Vagina (tissue), 2 donors: ENCODE results near the gene POLRMT. TPM values are rescaled to one million over a fixed set of nuclear protein-coding genes. Genes with fewer than 3 reads are reported as not detected.

Experiments used
- DNase-seq, 2 donors: peaks; one replicate each; pipeline ENCODE4 v3.0.0-alpha.2; 2017; ENCODE audit errors: extremely low spot score in 2 of 2
- H3K27ac ChIP-seq: fragments of 200-600 bp; sonication (generic); one replicate; pipeline ENCODE4 v1.5.1; 2019
- H3K27me3 ChIP-seq: fragments of 200-600 bp; sonication (generic); one replicate; pipeline ENCODE4 v1.5.1; 2019
- H3K36me3 ChIP-seq, 2 donors: fragments of 200-600 bp; sonication (generic); one replicate each; pipeline ENCODE4 v1.5.1; 2017 to 2019
- H3K4me1 ChIP-seq: fragments of 200-600 bp; sonication (generic); one replicate; pipeline ENCODE4 v1.5.1; 2019
- H3K4me3 ChIP-seq, 2 donors: fragments of 200-600 bp; sonication (generic); 1 replicate in 1 of 2; 2 replicates in 1 of 2; pipeline ENCODE4 v1.5.1; 2016 to 2019
- H3K9me3 ChIP-seq: fragments of 200-600 bp; sonication (generic); one replicate; pipeline ENCODE4 v1.5.1; 2019
- POLR2A ChIP-seq, 2 donors: fragments of 450-650 bp; IDR thresholded peaks; one replicate each; pipeline ENCODE4 v1.6.1; 2017; ENCODE audit warnings: antibody characterized with exemption in 2 of 2, mild to moderate bottlenecking in 2 of 2, moderate library complexity in 2 of 2
- POLR2AphosphoS5 ChIP-seq, 2 donors: sonication (generic); formaldehyde crosslinking; IDR thresholded peaks; one replicate each; pipeline ENCODE4 v1.9.0; 2017; ENCODE audit warnings: antibody characterized with exemption in 2 of 2, mild to moderate bottlenecking in 2 of 2, low read depth in 1 of 2; ENCODE audit not compliant: insufficient read depth in 1 of 2
- intact Hi-C: fragments of 100-400 bp; cut with DNase I; formaldehyde crosslinking; loops from one replicate; pipeline ENCODE4 v1.15.1; 2023
- total RNA-seq: library from RNA; depleted of rRNA; stranded (reverse); fragments of >200 nt; gene quantifications from one replicate; pipeline ENCODE4 v1.2.3, GENCODE V29; 2016
- TF ChIP-seq, protein P1 (sequence below), 3 experiments: fragments of 450-650 bp in 2 of 3; fragments of 200-600 bp in 1 of 3; sonication (generic) in 1 of 3; IDR thresholded peaks; one replicate each; pipeline ENCODE4 v1.5.1; 2017 to 2019; ENCODE audit warnings: antibody characterized with exemption in 3 of 3, mild to moderate bottlenecking in 2 of 3, moderate library complexity in 2 of 3

POLRMT gene
- total RNA-seq, 1 donor from 2014 or later: 33.9 TPM

DNA sequence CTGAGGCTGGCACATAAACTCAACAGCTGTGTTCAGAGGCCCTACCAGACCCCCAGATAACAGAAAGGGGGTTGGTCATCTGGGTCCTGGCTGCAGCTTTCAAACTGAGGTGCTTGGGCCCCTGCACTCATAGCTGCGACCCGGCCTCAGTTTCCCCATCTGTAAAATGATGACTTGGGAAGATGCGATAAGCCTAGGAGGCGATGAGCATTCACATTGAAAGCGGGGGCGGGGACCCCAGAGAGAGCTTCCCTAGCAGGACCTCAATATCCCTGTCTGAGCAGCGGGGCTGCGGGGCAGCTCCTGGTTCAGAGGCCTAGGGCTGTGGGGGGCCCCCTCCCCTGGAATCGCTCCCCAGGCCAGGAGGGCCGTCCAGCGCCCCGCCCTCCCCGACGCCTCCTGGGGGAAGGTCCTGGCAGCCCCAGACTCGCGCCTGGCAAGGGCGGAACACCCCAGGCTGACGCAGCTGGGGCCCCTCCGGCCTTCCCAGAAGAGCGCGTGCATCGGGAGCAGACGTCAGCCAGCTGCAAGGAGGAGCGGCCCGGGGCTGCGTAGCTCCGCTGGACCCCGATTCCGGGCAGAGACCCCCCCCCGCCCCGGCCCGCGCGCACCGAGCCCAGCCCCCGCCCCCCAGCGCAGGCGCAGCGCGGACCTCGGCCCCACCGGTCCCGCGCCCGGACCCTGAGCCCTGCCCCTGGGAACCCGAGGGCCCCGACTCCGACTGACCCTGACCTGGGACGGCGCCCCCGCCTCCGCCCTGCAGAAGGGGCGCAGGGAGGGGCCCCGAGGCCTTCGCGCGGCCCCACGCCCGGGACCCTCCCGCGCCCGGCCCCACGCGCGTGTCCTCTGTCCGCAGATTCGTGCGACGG is 46.3 kb upstream of the POLRMT start:
- Histone ChIP-seq H3K4me3 (peak overlapping the region; percentile 72 to 95), H3K4me1 (peaks cover 41% of the 10 kb centered on the region), H3K27me3 (no peaks in the 10 kb centered on the region), H3K27ac (peak overlapping the region; percentile 99), H3K9me3 (no peaks in the 10 kb centered on the region), H3K36me3 (no peaks in the 10 kb centered on the region)
- TF ChIP-seq POLR2AphosphoS5 (IDR thresholded peaks at IDR 0.05; ENCODE audit: insufficient read depth in 1 of 2, low read depth in 1 of 2) (peak in 1 of 2 donors; percentile 74), POLR2A (IDR thresholded peaks at IDR 0.05) (no peak)
- TF ChIP-seq, protein P1, sequence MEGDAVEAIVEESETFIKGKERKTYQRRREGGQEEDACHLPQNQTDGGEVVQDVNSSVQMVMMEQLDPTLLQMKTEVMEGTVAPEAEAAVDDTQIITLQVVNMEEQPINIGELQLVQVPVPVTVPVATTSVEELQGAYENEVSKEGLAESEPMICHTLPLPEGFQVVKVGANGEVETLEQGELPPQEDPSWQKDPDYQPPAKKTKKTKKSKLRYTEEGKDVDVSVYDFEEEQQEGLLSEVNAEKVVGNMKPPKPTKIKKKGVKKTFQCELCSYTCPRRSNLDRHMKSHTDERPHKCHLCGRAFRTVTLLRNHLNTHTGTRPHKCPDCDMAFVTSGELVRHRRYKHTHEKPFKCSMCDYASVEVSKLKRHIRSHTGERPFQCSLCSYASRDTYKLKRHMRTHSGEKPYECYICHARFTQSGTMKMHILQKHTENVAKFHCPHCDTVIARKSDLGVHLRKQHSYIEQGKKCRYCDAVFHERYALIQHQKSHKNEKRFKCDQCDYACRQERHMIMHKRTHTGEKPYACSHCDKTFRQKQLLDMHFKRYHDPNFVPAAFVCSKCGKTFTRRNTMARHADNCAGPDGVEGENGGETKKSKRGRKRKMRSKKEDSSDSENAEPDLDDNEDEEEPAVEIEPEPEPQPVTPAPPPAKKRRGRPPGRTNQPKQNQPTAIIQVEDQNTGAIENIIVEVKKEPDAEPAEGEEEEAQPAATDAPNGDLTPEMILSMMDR (IDR thresholded peaks at IDR 0.05): no peak
- intact Hi-C loops: no loop called here
- DNase-seq: peak in 1 of 2 donors; percentile 91

DNA sequence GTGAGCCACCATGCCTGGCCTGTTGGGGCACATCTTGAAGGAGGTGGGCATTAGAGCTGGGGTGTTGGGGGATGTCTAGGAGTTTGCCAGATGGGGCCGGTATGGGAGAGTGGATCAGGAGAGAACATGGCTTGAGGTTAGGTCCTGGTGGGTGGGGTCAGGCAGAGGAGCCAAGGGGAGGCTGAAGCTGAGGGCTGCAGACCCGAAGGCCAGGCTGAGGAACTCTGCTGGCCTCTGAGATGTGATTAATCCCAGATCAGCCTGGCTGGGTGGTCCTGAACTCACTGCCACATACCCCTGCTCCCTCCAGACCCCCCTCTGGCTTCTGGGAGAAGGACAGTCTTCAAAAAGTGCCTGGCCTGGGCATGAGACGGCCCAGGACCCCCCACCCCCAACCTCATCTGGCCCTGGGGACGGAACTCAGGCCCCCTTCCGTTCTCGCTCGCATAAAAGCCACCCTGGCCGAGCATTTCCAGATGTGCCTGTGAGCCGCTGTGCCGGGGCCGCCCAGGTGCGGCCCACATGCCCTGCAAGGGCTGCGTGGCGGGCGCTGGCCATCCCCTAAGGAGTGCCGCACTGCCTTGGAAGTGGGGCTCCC is 45.6 kb upstream of the POLRMT start:
- H3K4me1 ChIP-seq: peaks cover 41% of the 10 kb centered on the region
- intact Hi-C loops: no loop called here

DNA sequence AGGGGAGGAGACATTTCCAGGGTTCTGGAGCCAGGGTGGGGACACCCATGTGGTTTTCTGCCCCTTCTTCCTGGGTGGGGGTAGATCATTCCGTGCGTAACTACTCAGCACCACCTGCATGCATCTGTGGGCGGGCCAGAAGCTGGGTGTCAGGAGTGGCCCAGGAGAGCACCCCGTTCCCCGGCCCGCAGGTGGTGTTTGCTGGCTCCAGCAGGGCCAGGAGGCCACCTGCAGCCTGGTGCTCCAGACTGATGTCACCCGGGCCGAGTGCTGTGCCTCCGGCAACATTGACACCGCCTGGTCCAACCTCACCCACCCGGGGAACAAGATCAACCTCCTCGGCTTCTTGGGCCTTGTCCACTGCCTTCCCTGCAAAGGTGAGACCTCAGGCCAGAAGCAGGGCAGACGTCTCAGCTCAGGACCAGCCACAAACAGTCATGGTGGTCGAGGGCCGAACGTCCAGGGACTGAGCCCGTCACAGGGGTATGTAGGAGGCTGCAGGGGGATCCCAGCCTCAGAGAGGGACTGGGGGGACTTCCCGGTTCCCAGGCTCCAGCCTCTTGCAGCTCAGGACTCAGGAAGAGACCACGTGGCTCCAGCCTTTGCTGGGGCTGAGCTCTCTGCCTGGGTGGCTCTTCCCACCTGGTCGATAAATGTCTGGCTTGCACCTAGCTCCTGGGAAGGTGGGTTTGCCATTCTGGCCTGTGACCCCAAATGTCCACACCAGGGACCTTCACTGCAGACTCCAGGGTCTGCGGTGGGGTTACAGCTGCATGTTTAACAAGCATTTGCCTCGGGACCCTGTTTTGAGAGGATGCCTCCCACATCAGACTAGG is 44.5 kb upstream of the POLRMT start:
- Histone ChIP-seq H3K36me3 (no peaks in the 10 kb centered on the region), H3K27ac (peak overlapping the region; percentile 99), H3K9me3 (no peaks in the 10 kb centered on the region), H3K27me3 (no peaks in the 10 kb centered on the region), H3K4me1 (peaks cover 41% of the 10 kb centered on the region), H3K4me3 (peak overlapping the region; percentile 59 to 72)
- no peak for TF ChIP-seq POLR2AphosphoS5 (IDR thresholded peaks at IDR 0.05; ENCODE audit: insufficient read depth in 1 of 2, low read depth in 1 of 2)
- TF ChIP-seq, protein P1 (IDR thresholded peaks at IDR 0.05): no peak
- TF ChIP-seq POLR2A (IDR thresholded peaks at IDR 0.05): no peak
- intact Hi-C loops: no loop called here
- DNase-seq: no peak

More for the DNA sequence above, 45.6 kb upstream of the POLRMT start:
- no peak for DNase-seq
- Histone ChIP-seq H3K27ac (peak overlapping the region; percentile 99), H3K9me3 (no peaks in the 10 kb centered on the region), H3K4me3 (peak overlapping the region; percentile 72 to 95), H3K36me3 (no peaks in the 10 kb centered on the region), H3K27me3 (no peaks in the 10 kb centered on the region)
- TF ChIP-seq POLR2AphosphoS5 (IDR thresholded peaks at IDR 0.05; ENCODE audit: insufficient read depth in 1 of 2, low read depth in 1 of 2) (no peak), POLR2A (IDR thresholded peaks at IDR 0.05) (no peak)
- TF ChIP-seq, protein P1 (IDR thresholded peaks at IDR 0.05): no peak

DNA sequence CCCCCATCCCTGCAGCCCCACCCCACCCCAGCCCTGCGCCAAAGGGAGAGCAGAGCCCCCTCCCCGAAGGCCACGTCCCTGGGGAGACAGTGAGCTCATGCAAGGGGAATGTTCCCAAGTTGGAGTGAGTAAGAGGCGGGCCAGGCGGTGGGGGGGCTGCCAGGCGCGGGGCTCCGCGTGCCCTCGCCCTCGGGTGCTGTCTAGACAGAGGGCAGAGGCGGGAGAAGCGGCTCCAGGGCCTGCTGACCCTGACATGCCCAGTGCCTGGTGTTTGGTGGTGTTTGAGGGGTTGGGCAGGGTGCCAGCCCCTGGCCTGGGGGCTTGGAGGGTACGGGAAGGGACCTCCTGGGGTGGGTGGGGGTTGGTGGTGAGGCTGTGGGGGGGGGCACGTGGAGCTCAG is 43.9 kb upstream of the POLRMT start:
- TF ChIP-seq, protein P1 (IDR thresholded peaks at IDR 0.05): no peak
- TF ChIP-seq POLR2AphosphoS5 (IDR thresholded peaks at IDR 0.05; ENCODE audit: insufficient read depth in 1 of 2, low read depth in 1 of 2): peak; percentile 9 to 79
- Histone ChIP-seq H3K9me3 (no peaks in the 10 kb centered on the region), H3K36me3 (no peaks in the 10 kb centered on the region), H3K27ac (peak overlapping the region; percentile 99), H3K4me1 (peaks cover 41% of the 10 kb centered on the region), H3K4me3 (peak overlapping the region; percentile 59 to 72), H3K27me3 (no peaks in the 10 kb centered on the region)
- intact Hi-C loops: no loop called here
- DNase-seq: no peak
